ENCODE measurements around the gene TBC1D8B. TPM values are rescaled to one million over a fixed set of nuclear protein-coding genes. Genes with fewer than 3 reads are reported as not detected.

The TBC1D8B gene
- total and polyA plus RNA-seq, 5 donors: 1.9 to 6.8 (median 5.5) TPM

- 53% methylated on average over 1 of the region's 1 CpG for WGBS
- intact Hi-C loops (cut with DNase I): loop anchor here in 1 of 4 donors (5.0 kb wide), 1 partner anchor 54 kb away; no protein-coding TSS in a partner anchor
These were observed 96.0 kb downstream of the TBC1D8B start for GRCh38 chrX:106898462-106898861.

GRCh38 chrX:106899276-106899675, 96.8 kb downstream of the TBC1D8B start:
- Histone ChIP-seq H3K27me3 (ENCODE audit: control insufficient read depth, insufficient read depth) (no peaks in the 10 kb centered on the region), H3K4me1 (ENCODE audit: control insufficient read depth, insufficient read depth, low read length) (peaks cover 3% of the 10 kb centered on the region), H3K4me3 (ENCODE audit: low read length) (no peak overlapping the region), H3K27ac (ENCODE audit: low read length) (no peak overlapping the region), H3K9me3 (ENCODE audit: control insufficient read depth, low read length) (no peaks in the 10 kb centered on the region)
- WGBS: 36% methylated on average over 2 of the region's 2 CpGs
- DNase-seq (no peak), ATAC-seq (no peak)
- intact Hi-C loops (cut with DNase I): loop anchor here in 1 of 4 donors (5.0 kb wide), 1 partner anchor 53 kb away; no protein-coding TSS in a partner anchor

More at GRCh38 chrX:106898462-106898861, 96.0 kb downstream of the TBC1D8B start:
- peaks cover 3% of the 10 kb centered on the region for H3K4me1 ChIP-seq (ENCODE audit: control insufficient read depth, insufficient read depth, low read length)
- ATAC-seq: peak in 1 of 2 donors; percentile 40
- no peak overlapping the region for H3K4me3 ChIP-seq (ENCODE audit: low read length)
- H3K27ac ChIP-seq (ENCODE audit: low read length): no peak overlapping the region
- DNase-seq: no peak
- H3K27me3 ChIP-seq (ENCODE audit: control insufficient read depth, insufficient read depth): no peaks in the 10 kb centered on the region
- H3K9me3 ChIP-seq (ENCODE audit: control insufficient read depth, low read length): no peaks in the 10 kb centered on the region

- ATAC-seq: no peak
- no peak for DNase-seq
- Histone ChIP-seq H3K4me1 (ENCODE audit: control insufficient read depth, insufficient read depth, low read length) (peaks cover 3% of the 10 kb centered on the region), H3K27me3 (ENCODE audit: control insufficient read depth, insufficient read depth) (no peaks in the 10 kb centered on the region), H3K9me3 (ENCODE audit: control insufficient read depth, low read length) (no peaks in the 10 kb centered on the region), H3K4me3 (ENCODE audit: low read length) (no peak overlapping the region), H3K27ac (ENCODE audit: low read length) (no peak overlapping the region)
- WGBS: 93% methylated on average over 1 of the region's 1 CpG
- intact Hi-C loops (cut with DNase I): loop anchor here in 1 of 4 donors (5.0 kb wide), 1 partner anchor 52 kb away; no protein-coding TSS in a partner anchor
These were observed 97.4 kb downstream of the TBC1D8B start for GRCh38 chrX:106899841-106900240.

GRCh38 chrX:106901341-106901740, 98.9 kb downstream of the TBC1D8B start:
- H3K4me1 ChIP-seq (ENCODE audit: control insufficient read depth, insufficient read depth, low read length): no peaks in the 10 kb centered on the region
- intact Hi-C loops (cut with DNase I): no loop called here
- WGBS: 89% methylated on average over 3 of the region's 3 CpGs
- no peaks in the 10 kb centered on the region for H3K9me3 ChIP-seq (ENCODE audit: control insufficient read depth, low read length)
- H3K27me3 ChIP-seq (ENCODE audit: control insufficient read depth, insufficient read depth): no peaks in the 10 kb centered on the region
- no peak for DNase-seq
- H3K4me3 ChIP-seq (ENCODE audit: low read length): no peak overlapping the region
- ATAC-seq: no peak
- H3K27ac ChIP-seq (ENCODE audit: low read length): no peak overlapping the region

- DNase-seq (no peak), ATAC-seq (no peak)
- Histone ChIP-seq H3K9me3 (ENCODE audit: control insufficient read depth, low read length) (no peaks in the 10 kb centered on the region), H3K27ac (ENCODE audit: low read length) (no peak overlapping the region), H3K4me3 (ENCODE audit: low read length) (no peak overlapping the region), H3K4me1 (ENCODE audit: control insufficient read depth, insufficient read depth, low read length) (no peaks in the 10 kb centered on the region), H3K27me3 (ENCODE audit: control insufficient read depth, insufficient read depth) (no peaks in the 10 kb centered on the region)
- WGBS: 84% methylated on average over 4 of the region's 4 CpGs
- intact Hi-C loops (cut with DNase I): no loop called here
These were observed 99.3 kb downstream of the TBC1D8B start for GRCh38 chrX:106901781-106902219.

- H3K27ac ChIP-seq (ENCODE audit: low read length): no peak overlapping the region
- H3K4me1 ChIP-seq (ENCODE audit: control insufficient read depth, insufficient read depth, low read length): no peaks in the 10 kb centered on the region
- H3K9me3 ChIP-seq (ENCODE audit: control insufficient read depth, low read length): no peaks in the 10 kb centered on the region
- DNase-seq (no peak), ATAC-seq (no peak)
- no peak overlapping the region for H3K4me3 ChIP-seq (ENCODE audit: low read length)
- H3K27me3 ChIP-seq (ENCODE audit: control insufficient read depth, insufficient read depth): no peaks in the 10 kb centered on the region
- 96% methylated on average over 2 of the region's 2 CpGs for WGBS
- intact Hi-C loops (cut with DNase I): no loop called here
These were observed 100.2 kb downstream of the TBC1D8B start for GRCh38 chrX:106902684-106903083.

GRCh38 chrX:106903291-106903824, 100.9 kb downstream of the TBC1D8B start, which contains the start of gene RIPPLY1:
Gene RIPPLY1 (minus strand): TSS chrX:106903341. CDS start chrX:106903287, 54 bp downstream.
- no peaks in the 10 kb centered on the region for H3K27me3 ChIP-seq (ENCODE audit: control insufficient read depth, insufficient read depth)
- H3K9me3 ChIP-seq (ENCODE audit: control insufficient read depth, low read length): no peaks in the 10 kb centered on the region
- DNase-seq (no peak), ATAC-seq (no peak)
- H3K27ac ChIP-seq (ENCODE audit: low read length): no peak within 1 kb of the TSS
- no peaks in the 10 kb centered on the region for H3K4me1 ChIP-seq (ENCODE audit: control insufficient read depth, insufficient read depth, low read length)
- intact Hi-C loops (cut with DNase I): no loop called here
- H3K4me3 ChIP-seq (ENCODE audit: low read length): no peak within 1 kb of the TSS
- WGBS: 81% methylated on average over 1 of the region's 1 CpG

- no peak for ATAC-seq
- Histone ChIP-seq H3K27ac (ENCODE audit: low read length) (no peak overlapping the region), H3K27me3 (ENCODE audit: control insufficient read depth, insufficient read depth) (no peaks in the 10 kb centered on the region), H3K9me3 (ENCODE audit: control insufficient read depth, low read length) (no peaks in the 10 kb centered on the region), H3K4me3 (ENCODE audit: low read length) (no peak overlapping the region), H3K4me1 (ENCODE audit: control insufficient read depth, insufficient read depth, low read length) (no peaks in the 10 kb centered on the region)
- intact Hi-C loops (cut with DNase I): no loop called here
- DNase-seq: no peak
- 66% methylated on average over 5 of the region's 5 CpGs for WGBS
These were observed 101.5 kb downstream of the TBC1D8B start for GRCh38 chrX:106903856-106904528.

- Histone ChIP-seq H3K27me3 (ENCODE audit: control insufficient read depth, insufficient read depth) (no peaks in the 10 kb centered on the region), H3K4me1 (ENCODE audit: control insufficient read depth, insufficient read depth, low read length) (no peaks in the 10 kb centered on the region), H3K4me3 (ENCODE audit: low read length) (no peak overlapping the region), H3K27ac (ENCODE audit: low read length) (no peak overlapping the region), H3K9me3 (ENCODE audit: control insufficient read depth, low read length) (no peaks in the 10 kb centered on the region)
- intact Hi-C loops (cut with DNase I): no loop called here
- 66% methylated on average over 4 of the region's 5 CpGs for WGBS
- DNase-seq (no peak), ATAC-seq (no peak)
These were observed 102.7 kb downstream of the TBC1D8B start for GRCh38 chrX:106905064-106905708.

GRCh38 chrX:106906361-106906760, 103.9 kb downstream of the TBC1D8B start:
- no peak for ATAC-seq
- H3K27me3 ChIP-seq (ENCODE audit: control insufficient read depth, insufficient read depth): no peaks in the 10 kb centered on the region
- no peaks in the 10 kb centered on the region for H3K9me3 ChIP-seq (ENCODE audit: control insufficient read depth, low read length)
- WGBS: 47% methylated on average over 6 of the region's 6 CpGs
- DNase-seq: no peak
- no peaks in the 10 kb centered on the region for H3K4me1 ChIP-seq (ENCODE audit: control insufficient read depth, insufficient read depth, low read length)
- H3K27ac ChIP-seq (ENCODE audit: low read length): no peak overlapping the region
- intact Hi-C loops (cut with DNase I): no loop called here
- H3K4me3 ChIP-seq (ENCODE audit: low read length): no peak overlapping the region

- ATAC-seq: no peak
- H3K4me3 ChIP-seq (ENCODE audit: low read length): no peak overlapping the region
- no peak for DNase-seq
- WGBS: 67% methylated on average over 2 of the region's 2 CpGs
- peaks cover 2% of the 10 kb centered on the region for H3K4me1 ChIP-seq (ENCODE audit: control insufficient read depth, insufficient read depth, low read length)
- H3K9me3 ChIP-seq (ENCODE audit: control insufficient read depth, low read length): no peaks in the 10 kb centered on the region
- no peak overlapping the region for H3K27ac ChIP-seq (ENCODE audit: low read length)
- H3K27me3 ChIP-seq (ENCODE audit: control insufficient read depth, insufficient read depth): no peaks in the 10 kb centered on the region
- intact Hi-C loops (cut with DNase I): no loop called here
These were observed 110.4 kb downstream of the TBC1D8B start for GRCh38 chrX:106912864-106913263.

All from right cardiac atrium (tissue), 5 donors.